Activated T-helper 1 cell treated with anti-CD3 and anti-CD28 coated beads, Interleukin-2, amount 50 U/mL, for 16 hours (primary cell): ENCODE data around the gene TCERG1.

Experiments
- DNase-seq, 2 donors: peaks; one replicate each; pipeline ENCODE4 v3.0.0-alpha.2; 2020; ENCODE audit warnings: low read depth in 1 of 2, low spot score in 1 of 2

TCERG1 gene

DNA sequence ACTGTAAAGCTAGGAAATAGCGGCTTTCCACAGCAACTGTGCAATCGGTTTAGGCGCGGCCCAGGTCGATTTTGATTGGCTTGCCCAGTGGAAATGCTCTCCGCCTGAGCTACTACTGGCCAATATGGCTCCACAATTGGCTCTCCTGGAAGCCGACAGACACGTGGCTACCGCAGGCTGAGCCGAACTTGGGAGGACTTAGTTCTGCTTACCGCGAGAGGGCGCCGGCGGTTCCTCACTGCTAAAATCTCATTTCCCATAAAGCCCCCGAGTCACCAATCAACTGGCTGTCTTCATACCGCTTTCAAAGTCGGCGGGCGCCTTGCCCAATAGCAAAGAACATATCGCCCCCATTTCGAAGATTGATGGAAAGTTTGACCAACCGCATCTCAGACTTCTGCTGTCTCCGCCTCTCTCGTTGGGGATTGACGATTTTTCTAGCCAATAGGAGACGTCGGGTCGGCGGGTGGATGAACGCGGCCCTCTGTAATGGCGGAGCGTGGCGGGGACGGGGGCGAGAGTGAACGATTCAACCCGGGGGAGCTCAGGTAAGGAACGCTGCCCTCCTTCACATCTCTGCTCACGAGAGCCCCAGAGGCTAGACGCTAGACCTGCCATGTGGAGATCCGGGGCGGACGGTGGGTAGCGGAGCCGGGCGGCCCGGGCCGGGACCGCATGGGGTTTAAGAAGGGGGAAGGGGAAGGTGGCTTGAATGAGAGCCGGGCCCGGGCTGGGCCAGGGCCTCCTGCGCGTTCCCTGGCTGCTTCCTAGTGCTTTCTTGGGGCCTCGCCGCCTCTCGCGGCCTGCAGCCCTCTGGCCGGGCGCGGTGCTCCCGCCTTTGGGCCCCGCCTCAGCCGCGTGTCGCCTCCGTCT lies at the start of gene TCERG1:
TSS of gene TCERG1 (plus strand) at position 473 of the 873 bp plus-strand sequence. CDS start at position 490, 17 bp downstream.
- peak; percentile 92 to 94 for DNase-seq

DNA sequence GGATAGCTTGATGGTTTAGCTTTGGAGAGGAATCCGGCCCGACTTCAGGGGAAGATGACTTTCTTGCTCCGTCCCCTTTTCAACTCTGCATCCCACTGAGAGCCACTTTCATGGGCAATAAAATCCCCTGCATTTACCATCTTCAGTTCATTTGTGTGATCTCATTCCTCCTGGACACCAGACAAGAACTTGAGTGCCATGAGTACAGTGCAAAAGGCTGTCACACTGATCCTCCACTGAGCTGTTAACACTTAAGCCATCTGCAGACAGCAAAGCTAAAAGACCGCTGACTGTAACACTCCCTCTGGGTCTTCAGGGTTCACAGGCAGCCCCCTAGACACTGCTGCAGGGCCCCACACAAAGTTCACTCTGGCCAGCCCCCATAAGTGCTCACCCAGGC lies 48.3 kb upstream of the TCERG1 start:
- DNase-seq = no peak

DNA sequence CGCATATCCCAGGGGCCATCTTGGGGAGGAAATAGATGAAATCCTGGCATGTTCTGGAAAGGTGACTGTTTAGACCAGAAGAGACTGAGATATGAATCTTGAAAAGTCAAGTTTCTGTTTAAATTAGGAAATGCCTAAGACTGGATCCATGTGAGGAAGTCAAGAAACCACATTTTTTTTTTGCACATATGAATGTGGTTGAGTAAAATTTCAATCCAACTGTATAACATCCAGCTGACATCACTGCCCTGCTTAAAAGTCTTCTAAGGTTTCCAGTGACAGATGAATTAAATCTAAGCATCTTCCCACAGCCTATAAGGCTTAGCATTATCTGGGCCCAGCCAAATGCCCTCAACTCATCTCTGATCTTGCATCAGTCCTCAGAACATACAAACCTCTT lies 47.7 kb upstream of the TCERG1 start:
- no peak for DNase-seq

DNA sequence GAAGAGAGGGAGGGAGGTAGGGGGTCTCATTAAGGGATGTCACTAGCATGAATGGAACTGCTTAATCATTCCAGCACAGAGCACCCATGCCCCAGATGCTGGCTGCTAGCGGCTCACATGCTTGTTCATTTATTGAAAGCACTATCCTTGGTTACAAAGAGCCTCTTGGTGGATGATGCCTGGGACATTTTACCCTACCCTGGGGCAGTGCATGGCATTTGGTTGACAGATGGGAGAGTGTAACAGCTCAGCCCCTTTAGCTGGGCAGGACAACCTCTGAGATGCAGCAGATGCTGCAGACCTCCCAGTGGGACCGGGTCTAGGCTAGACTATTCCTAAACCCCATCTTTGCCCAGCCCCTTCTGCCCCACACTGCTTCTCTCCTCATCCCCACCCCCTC lies 46.9 kb upstream of the TCERG1 start:
- no peak for DNase-seq

DNA sequence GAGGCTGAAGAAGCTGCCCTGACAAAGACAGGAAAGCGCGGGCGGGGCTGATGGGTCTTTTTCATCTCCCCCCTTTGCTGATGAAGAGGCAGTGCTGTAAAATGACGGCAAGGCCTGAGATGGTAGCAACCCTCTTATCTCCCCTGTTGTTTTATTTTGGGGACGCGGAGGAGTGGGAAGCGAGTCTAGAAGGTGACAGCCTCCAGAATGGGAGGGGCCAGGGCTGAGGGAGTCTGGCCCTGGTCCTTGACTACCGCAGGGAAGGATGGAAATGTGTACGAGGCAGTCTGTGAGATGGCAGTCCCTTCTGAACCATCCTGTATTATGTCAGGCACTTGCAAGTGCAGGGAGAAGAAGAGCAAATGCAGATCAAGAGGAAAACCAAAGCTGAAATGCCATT lies 46.1 kb upstream of the TCERG1 start:
- DNase-seq = no peak

DNA sequence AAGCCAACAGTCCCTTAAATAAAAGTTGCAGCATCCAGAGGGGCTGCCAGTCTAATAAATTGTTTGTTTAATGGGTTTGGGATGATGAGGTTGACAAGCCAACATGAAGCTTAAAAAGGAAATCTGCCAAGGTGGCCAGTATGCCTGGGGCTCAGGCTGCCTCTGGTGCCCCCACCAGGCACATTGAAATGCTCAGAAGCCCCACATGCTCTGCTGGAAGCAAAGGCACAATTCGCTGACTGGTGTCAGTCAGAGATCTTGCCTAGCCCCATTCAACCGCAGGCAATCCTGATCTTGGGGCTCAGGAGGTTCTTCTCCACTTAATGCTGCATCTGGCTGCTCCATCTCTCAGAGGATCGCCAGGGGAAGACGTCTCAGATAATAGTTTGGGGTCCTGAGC lies 44.2 kb upstream of the TCERG1 start:
- DNase-seq = no peak

DNA sequence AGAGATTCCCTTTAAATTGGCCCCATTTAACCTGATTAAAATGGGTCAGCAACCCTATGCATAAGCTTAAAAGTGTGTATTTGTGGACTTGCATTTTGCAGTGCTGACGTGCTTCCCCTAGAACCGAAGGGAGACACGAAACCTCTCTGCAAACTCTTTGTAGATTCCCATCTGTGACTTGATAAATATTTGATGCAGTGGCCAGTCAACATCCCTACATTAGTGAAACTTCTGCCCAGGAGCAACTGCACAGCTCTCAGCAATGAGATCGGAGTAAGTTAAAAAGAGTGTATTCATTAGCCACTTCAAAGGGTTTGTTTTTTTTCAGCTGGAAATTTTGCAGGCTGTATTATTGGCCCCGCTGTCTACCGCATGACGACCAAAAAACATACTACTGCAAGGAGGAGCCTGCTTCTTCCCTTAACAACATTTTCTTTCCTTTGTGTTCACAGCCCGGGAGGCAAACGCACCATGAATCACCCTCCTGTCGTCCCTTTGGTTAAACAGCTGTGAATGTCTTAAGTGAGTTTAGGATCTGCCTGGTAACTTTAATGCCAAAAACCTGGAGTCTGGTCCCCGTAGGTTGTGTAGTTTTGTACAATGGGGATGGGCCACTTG lies 38.0 kb upstream of the TCERG1 start:
- no peak for DNase-seq

DNA sequence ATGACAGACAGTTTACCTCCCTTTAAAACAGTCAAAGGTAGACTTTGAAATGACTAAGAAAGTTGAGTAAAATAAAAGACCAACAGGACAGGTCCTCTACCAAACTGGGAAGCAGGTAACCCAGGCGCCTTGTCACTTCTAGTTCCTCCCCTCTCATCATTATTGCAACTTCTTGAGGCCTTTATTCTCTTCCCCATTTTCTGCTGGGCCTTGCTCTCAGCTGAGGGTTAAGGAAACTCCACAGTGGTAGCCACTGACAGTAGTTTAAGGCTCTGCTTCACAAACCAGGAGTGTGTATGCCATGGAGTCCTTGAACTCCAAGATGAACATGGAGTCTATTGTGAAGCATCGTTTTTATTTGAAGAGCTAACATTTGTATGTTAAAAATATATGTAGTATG lies 36.9 kb upstream of the TCERG1 start:
- DNase-seq = no peak

DNA sequence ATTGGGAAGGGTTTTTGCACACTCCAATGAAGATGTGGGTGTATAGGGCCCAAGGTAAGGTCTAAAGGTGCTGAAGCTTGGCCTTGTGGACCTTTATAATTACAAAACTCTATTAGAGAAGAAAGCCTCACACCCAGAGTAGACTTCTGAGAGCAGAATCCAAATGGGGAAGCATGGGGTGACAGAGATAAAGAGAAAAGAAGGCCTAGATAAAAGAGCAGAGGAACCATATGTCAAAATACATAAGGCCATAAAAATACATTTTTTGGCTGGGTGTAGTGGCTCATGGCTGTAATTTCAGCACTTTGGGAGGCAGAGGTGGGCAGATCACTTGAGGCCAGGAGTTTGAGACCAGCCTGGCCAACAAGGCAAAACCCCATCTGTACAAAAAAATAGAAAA lies 27.4 kb upstream of the TCERG1 start:
- no peak for DNase-seq

DNA sequence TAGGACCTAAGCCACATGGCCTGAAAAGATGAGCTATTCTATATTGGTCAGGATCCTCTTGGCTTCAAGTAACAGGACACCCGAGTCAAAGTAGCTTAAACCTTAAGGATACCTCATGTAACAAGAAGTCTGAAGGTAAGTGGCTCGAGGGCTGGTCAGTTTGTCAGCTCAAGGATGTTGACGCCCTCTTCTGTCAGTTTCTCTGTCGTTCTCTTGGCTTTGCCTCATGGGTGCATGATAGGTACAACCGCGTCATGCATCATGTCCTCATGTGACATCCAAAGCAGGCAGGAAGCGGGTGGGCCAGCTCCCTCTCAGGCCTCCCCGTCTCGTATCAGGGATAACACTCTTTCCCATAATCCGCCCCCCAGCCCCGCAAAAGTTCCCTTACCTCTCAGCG lies 22.1 kb upstream of the TCERG1 start:
- DNase-seq = no peak

DNA sequence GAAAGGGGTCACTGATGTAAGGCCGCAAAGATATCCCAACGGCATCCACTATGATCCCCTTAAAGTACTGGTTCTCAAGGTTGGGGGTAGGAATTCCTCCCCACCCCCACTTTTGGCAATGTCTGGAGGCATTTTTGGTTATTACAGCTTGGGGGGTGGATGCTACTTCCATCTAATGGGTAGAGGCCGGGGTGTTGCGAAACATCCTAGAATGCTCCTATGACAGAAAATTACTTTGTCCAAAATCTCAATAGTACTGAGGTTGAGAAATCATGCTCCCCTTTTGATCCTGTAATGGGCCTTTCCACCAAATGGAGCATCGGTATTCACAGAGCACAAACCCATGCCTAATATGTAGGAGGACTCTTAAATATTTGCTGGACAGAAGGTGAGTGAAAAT lies 20.8 kb upstream of the TCERG1 start:
- DNase-seq = no peak

DNA sequence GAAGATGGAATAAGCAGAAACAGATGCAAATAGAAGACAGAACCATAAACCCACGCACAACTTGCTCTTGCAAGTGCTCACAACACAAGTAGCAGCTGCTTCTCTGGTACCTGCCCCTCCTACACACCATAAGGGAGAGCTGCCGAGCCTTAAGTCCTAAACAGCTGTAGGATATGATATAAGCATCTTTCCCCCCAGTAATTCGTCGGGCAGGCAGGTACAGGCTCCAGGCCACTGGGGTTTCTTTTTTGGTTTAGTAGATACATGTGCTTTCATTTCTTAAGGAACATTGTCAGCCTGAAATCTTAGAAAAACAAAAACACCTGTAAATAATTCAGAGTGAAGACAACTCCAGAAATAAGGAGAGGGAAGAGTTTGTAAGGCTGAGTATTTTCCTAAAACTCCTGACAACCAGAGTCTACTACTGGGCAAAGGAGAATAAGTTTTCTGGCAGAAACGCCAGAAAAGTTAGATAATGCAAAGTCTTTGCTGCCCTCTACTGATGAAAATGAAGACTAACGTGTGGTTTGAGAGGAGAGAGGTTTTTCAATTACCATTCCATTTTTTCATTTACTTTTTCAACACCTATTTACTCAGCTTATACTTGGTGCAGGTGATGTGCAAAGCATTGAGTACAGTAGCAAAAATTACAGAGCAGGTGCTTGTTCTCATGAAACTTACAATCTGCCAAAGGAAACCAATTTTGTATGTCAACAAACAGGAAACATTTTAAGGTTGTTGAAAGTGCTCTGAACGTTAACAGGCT lies 20.1 kb upstream of the TCERG1 start:
- DNase-seq = no peak

DNA sequence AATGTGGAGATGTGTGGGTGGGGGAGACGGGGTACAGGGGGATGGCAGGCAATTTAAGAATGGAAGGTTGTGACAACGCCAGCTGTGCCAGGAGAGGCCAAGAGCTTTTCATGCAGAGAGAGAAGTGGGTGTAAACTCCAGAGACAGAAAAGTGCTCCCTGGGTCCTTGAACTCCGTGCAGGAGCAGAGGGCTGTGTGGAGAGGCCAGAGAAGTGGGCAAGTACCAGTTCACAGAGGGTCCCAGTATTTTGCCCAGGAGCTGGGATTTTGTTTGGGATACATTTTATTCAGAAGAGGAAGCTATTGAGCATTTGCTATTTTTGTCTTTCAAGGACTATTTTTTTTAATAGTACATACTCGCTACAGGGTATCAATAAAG lies 19.5 kb upstream of the TCERG1 start:
- DNase-seq = no peak

DNA sequence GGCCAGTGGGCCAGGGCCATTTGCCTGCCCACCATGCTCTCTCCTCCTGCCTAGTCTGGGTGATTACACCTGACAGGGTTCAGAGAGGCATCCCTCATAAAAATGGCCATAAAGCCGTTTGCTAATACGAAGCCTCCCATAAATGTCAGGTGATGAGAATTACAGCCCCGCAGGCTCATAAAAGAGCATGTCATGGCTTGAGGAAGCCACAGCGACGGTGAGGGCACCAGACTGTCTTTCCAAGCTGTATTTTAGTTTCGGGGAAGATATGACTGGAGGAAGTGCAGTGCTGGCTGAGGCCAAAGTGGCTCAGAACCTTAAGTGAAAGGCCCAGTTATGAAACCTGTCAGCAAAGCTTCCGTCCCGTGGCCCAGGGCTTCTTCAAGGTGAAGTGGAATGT lies 18.5 kb upstream of the TCERG1 start:
- no peak for DNase-seq

DNA sequence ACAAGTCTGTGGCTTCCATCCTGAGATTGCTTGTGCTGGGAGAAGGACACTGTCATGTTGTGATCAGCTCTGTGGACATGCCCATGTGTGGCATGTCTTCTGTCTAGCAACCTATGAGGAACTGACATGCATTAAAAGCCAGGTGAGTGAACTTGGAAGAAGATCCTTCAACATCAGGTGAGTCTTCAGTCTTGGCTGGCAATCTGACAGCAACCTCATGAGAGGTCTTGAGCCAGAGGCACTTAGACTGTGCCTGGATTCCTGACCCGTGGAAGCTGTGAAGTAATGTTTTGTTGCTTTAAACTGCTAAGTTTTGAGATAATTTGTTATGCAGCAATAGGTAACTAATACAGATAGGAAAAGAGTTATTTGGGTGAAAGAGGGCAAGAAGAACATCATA lies 6.8 kb upstream of the TCERG1 start:
- no peak for DNase-seq

DNA sequence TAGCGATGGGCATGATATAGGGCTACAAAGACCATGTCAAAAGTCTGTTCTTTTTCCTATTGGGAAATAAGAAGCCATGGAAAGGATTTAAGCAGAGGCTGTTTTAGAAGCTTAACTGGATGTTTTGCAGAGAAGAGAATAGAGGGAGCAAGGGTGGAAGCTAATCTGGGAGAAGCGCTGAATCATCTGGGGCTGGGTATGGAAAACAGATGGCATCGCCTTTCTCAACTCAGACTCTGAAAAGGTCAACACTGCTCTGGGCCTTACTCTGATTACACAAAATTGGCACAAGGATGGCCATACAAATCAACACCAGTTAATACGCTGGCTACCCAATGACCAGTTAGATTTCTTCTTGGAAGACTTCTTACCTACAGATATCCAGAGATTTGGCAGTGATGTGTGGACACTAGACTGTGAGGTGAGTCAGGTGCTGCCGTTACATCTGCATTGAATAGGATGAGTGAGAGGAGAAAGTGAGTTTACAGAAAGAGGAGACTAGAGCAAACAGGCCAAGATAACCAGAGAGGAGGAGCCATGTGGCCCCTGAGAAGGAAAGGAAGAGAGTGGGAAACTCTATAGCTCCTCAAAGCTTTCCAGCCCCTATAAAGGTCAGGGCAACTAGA lies 6.2 kb upstream of the TCERG1 start:
- DNase-seq = no peak

DNA sequence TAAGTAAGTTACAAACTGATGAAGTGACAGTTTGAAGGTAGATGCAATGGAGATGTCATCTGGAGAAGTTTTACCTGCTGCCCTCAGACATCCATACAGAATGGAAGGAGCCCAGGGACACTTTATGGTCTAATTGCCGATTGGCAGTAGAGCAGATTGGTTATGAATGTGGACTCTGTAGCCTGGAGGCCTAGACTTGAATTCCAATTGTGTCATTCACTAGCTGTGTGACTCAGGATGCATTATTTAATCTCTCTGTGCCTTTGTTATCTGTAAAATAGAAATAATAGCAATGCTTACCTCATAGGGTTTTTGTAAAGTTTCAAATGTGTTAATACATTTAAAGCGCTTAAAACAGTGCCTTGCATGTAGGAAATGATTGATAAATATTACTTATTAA lies 5.2 kb upstream of the TCERG1 start:
- DNase-seq = no peak

DNA sequence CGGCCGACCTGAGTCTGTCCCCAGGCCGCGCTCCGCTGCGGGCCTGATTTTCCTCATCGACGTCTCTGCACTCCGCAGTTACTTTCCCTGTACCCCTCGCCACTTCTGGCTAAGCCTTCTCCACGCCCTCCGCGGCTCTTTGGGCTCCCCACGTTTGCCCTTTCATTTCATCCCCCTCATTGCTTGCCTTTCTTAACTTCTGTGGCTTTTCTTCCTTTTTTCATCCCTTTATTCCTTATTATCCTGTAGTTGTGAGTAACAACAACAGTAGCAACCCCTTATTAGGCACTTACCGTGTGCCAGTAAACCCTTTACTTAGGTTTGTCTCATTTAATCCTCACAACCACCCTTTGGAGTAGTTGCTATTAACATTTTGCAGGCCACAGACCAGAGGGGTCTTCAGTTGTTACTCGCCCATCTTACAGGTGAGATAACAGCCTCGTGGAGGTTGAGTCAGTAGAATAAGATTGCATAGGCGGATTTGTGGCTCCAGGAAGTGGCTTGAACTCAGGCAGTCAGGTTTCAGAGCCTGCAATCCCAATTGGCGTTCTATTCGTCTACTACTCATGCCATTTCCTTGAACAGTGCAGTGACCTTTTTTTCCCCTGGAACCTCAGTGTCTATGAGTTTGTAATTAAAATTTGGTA lies 724 bp downstream of the TCERG1 start:
- DNase-seq = no peak

DNA sequence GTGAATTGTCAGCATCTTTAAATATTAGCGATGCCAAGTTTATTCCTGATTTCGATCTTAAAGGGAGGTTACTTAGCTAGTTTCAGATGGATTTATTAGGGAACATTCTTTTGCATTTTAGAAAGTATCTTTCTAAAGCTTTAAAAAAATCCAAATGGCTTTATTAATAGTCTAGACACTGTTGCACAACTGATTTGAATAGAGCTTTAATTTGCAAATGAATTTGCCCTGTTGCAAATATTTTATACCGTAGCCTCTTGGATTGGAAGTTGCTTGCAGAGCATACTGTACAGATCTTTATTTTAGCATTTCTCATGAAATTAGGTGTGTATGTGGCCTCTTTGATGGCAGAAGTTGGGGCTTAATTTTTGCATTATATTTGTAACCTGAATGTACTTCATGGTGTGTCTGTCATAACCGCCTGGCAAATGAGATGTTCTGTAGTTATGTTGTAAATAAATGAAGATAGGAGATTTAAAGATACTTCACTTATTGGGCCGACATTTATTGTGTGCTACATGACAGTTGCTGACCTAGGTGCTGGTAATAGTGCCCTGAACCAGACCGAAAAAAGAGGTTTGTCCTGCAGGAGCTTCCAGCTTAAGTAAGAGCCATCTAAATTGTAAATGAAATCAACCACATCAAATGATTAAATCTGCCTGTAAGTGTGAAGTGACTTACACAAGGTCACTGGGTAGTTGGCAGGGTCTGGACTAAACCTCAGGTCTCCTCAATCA lies 1.8 kb downstream of the TCERG1 start:
- no peak for DNase-seq

DNA sequence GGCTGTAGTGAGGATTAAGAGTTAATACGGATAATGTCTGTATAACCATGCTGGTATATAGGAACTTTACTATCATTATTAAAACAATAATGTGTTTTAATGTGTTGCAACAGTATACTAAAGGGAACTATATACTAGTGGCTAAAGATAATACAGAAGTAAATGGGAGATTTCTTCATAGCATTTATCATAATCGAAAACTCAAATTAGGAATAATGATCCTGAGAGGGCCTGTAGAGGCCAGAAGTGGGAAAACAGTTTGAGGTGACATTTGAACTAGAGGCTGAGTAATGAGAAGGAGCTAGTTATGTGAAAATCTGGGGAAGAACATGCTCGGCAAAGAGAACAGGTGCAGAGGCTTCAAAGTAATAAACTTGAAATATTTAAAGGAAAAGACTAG lies 2.9 kb downstream of the TCERG1 start:
- DNase-seq = no peak

DNA sequence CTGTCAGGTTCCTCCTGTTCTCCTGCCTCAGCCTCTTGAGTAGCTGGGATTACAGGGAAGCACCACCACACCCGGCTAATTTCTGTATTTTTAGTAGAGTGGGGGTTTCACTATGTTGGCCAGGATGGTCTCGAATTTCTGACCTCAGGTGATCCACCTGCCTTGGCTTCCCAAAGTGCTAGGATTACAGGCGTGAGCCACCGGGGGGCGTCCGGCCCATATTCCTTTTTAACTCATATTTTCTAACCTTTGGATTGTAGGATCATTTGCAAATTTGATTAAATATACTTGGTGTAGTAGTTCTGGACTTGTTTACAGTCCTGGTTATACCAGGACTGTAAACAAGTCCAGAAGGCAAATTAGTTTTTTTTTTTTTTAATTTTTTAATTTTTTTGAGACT lies 4.3 kb downstream of the TCERG1 start:
- DNase-seq = no peak
